GM12864 (cell line): Measurements from ENCODE around the gene PPIL1.

Experiments
- DNase-seq: peaks from one replicate; pipeline ENCODE4 v3.0.0-alpha.2; 2011; ENCODE audit warnings: low read depth
- H3K4me3 ChIP-seq: 2 replicates; pipeline ENCODE4 v1.5.1; 2011; ENCODE audit warnings: mild to moderate bottlenecking, low read depth, low read length, control low read depth
- TF ChIP-seq, protein P1 (sequence below): IDR thresholded peaks from 2 replicates; pipeline ENCODE4 v1.5.1; 2011; ENCODE audit warnings: low read depth, mild to moderate bottlenecking, moderate library complexity, low read length, control low read depth, inconsistent platforms; ENCODE audit errors: missing control alignments

PPIL1 gene

DNA sequence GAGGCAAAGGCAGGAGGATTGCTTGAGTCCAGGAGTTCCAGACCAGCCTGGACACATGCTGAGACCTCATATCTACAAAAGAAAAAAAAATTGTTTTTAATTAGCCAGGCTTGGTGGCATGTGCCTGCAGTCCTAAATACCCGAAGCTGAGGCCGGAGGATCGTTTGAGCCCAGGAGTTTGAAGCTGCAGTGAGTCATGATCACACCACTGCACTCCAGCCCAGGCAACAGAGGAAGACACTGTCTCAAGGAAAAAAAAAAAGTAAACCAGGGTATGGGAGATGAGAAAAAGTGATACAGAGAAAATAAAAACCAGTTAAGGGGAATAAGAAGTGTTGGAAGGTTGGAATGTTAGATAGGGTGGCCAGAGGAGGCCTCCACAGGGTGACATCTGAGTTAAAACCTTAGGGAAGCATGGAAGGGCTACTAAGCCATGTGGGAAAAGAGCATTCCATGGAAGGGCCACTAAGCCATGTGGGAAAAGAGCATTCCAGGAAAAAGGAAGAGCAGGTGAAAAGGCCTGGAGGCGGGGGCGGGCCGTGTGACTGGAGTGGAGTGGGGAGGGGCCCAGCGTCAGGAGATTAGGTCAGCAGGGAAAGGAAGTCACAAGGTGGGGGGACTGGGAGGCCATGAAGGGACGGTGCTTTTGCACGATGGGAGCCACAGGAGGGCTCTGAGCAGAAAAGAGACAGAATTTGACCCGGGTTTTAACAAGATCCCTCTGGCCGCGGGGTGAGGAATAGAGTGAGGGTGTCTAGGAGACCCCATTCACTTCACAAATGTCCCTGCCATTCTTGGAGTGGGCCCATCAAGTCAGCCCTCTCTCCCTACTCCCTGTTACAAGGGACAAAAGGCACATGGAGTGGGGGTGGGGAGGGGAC is 53.7 kb downstream of the PPIL1 start:
- TF ChIP-seq, protein P1, sequence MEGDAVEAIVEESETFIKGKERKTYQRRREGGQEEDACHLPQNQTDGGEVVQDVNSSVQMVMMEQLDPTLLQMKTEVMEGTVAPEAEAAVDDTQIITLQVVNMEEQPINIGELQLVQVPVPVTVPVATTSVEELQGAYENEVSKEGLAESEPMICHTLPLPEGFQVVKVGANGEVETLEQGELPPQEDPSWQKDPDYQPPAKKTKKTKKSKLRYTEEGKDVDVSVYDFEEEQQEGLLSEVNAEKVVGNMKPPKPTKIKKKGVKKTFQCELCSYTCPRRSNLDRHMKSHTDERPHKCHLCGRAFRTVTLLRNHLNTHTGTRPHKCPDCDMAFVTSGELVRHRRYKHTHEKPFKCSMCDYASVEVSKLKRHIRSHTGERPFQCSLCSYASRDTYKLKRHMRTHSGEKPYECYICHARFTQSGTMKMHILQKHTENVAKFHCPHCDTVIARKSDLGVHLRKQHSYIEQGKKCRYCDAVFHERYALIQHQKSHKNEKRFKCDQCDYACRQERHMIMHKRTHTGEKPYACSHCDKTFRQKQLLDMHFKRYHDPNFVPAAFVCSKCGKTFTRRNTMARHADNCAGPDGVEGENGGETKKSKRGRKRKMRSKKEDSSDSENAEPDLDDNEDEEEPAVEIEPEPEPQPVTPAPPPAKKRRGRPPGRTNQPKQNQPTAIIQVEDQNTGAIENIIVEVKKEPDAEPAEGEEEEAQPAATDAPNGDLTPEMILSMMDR, result no peak
- no peak overlapping the region for H3K4me3 ChIP-seq
- no peak for DNase-seq

DNA sequence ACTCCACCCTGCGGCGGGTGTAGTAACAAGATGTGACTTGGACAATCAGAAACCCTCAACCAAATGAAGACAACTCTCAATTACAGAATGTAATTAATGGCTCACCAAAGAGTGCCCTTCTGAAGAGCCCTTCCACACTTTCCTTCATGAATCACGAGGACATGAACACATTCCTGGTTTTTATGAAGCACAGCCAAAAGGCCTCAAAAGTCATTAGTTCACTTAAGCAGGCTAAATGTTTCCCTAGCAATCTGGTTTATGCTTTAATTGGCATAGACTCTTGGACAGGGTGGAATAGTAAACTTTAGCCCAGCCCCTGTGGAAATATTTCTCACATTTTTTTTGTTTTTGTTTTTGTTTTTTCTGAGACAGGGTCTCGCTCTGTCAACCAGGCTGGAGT is 55.8 kb downstream of the PPIL1 start:
- DNase-seq, result no peak
- no peak overlapping the region for H3K4me3 ChIP-seq
- TF ChIP-seq, protein P1, result no peak

DNA sequence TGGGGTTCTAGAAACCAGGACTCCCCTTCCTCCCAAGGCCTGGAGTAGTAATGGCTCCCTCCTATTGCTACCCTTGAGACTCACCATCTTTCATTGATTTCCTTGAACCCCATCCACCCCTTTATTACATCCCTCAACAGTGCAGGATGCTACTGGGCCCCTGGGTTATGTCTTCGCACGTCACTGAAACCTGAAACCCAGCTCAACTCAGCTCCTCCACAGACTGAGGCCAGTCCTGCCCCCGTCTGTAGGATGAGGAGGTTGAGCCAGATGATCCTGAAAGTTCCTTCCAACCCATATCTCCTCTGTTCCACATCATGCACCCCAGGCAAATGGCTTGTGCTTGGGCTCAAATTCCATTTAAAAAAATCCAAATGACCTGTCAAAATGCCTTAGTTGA is 56.8 kb downstream of the PPIL1 start:
- H3K4me3 ChIP-seq, result no peak overlapping the region
- DNase-seq, result no peak
- TF ChIP-seq, protein P1, result no peak

DNA sequence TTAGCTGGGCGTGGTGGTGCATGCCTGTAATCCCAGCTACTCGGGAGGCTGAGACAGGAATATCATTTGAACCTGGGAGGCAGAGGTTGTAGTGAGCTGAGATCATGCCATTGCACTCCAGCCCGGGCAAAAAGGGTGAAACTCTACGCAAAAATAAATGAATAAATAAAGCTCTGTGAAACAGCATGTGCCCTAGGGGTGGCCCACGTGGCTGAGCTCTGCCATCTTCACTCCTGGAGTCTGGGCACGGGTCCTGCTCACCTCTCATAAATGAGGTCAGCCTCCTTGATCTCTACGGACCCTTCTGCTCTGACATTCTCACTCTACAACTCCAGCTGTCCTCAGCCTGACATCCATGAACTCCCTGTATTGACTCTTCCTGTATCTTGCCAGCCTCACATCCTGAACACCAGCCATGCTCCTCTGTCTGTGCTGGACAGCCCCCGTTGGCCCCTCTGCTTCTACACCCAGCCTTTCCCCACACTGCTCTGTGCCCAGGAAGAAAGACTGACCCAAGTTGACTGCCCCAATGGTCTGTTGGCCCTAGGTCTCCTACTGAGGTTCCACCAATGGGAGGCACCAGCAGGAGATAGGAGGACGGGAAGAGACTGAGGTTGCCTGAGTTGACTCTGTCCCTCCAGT is 57.3 kb downstream of the PPIL1 start:
- no peak for DNase-seq
- TF ChIP-seq, protein P1, result no peak
- H3K4me3 ChIP-seq, result no peak overlapping the region

DNA sequence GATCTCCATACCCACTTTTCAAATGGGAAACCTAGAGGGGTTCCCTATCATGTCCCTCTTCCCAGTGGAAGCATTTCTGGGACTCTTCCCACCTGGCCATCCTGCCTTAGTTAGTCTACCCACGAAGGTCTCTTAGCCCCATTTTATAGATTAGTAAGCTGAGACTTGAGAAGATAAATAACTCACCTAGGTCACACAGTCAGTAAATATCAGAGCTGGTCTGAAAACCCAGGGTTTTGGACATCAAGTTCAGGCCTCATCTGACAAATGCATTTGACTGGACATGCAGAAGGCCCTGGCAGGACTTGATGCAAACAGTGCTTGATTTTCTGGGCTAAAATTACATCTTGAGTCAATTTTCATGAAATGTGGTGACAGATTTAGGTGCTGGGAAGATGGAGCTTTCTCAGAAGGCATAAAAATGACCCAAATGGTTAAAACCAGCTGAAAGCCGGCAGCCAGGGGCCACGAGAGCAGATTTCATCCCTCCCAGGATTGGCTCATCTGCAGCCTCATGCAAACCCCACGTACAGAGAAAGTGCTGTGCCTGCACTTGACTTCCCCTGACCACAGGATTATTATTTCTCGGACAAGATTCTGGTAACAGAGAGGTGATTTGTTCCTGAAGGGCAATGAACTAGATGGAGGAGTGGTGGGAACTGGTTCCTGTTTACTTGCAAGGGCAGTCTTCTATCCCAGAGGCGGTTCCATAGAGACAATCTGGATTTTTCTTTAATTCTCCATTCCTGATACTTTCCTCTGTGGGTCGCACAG is 58.5 kb downstream of the PPIL1 start:
- DNase-seq, result no peak
- TF ChIP-seq, protein P1, result no peak
- no peak overlapping the region for H3K4me3 ChIP-seq

DNA sequence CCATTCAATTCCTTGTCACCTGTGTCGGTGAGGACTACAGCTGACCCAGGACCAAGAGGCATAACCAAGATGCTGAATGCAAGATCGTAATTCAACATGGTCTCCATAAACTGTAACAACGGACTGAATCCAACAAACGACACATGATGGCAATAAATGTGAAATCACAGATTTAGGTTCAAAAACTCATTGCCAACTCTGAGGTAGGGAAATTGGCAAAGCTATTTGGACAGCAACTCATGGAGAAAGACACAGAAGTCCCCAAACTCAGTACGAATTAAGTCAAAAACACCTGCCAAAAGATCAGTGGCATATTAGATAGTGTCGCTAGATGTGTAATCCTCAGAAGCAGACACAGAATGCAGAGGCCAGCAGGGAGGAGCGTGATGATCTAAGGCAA is 60.4 kb downstream of the PPIL1 start:
- TF ChIP-seq, protein P1, result no peak

More for the DNA sequence above, 60.4 kb downstream of the PPIL1 start:
- DNase-seq, result no peak
- H3K4me3 ChIP-seq, result no peak overlapping the region
